PC-3 (cell line): ENCODE results near the gene DIP2A.

ENCODE experiments used
- EZH2 ChIP-seq: fragments of 300-600 bp; sonication (generic); IDR thresholded peaks from one replicate; pipeline ENCODE4 v1.6.1; 2017; ENCODE audit warnings: antibody characterized with exemption, mild to moderate bottlenecking, low read length; ENCODE audit not compliant: unreplicated experiment
- TF ChIP-seq, protein P1 (sequence below): fragments of 300-600 bp; sonication (generic); conservative IDR thresholded peaks from 2 replicates; pipeline ENCODE4 v1.5.1; 2017; ENCODE audit warnings: antibody characterized with exemption, low read depth, mild to moderate bottlenecking, low read length

- TF ChIP-seq, protein P1, sequence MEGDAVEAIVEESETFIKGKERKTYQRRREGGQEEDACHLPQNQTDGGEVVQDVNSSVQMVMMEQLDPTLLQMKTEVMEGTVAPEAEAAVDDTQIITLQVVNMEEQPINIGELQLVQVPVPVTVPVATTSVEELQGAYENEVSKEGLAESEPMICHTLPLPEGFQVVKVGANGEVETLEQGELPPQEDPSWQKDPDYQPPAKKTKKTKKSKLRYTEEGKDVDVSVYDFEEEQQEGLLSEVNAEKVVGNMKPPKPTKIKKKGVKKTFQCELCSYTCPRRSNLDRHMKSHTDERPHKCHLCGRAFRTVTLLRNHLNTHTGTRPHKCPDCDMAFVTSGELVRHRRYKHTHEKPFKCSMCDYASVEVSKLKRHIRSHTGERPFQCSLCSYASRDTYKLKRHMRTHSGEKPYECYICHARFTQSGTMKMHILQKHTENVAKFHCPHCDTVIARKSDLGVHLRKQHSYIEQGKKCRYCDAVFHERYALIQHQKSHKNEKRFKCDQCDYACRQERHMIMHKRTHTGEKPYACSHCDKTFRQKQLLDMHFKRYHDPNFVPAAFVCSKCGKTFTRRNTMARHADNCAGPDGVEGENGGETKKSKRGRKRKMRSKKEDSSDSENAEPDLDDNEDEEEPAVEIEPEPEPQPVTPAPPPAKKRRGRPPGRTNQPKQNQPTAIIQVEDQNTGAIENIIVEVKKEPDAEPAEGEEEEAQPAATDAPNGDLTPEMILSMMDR = no peak
- no peak for TF ChIP-seq EZH2
Measured at GRCh38 chr21:46546799-46547198, 88.1 kb downstream of the DIP2A start.
